HepG2 (cell line): ENCODE measurements around the gene NME4. TPM values are rescaled to one million over a fixed set of nuclear protein-coding genes. Genes with fewer than 3 reads are reported as not detected.

Experiments
- ARID2 ChIP-seq: sonication (generic); formaldehyde crosslinking; IDR thresholded peaks from 2 replicates; pipeline ENCODE4 v1.8.1; 2022; ENCODE audit warnings: mild to moderate bottlenecking, missing genetic modification reagents, borderline replicate concordance
- HNRNPK ChIP-seq: fragments of 200-400 bp; formaldehyde crosslinking; IDR thresholded peaks from 2 replicates; pipeline ENCODE4 v1.6.1; 2018; ENCODE audit warnings: low read length, low read depth, moderate library complexity, mild to moderate bottlenecking; ENCODE audit not compliant: poor library complexity, severe bottlenecking
- KLF16 ChIP-seq, 2 experiments: sonication (generic) in 1 of 2; formaldehyde crosslinking in 1 of 2; IDR thresholded peaks; 2 replicates each; pipeline versions ENCODE4 v1.6.1 to v1.8.0; 2016 to 2023; ENCODE audit warnings: missing genetic modification reagents in 2 of 2, missing compliant biosample characterization in 1 of 2
- RFX5 ChIP-seq: IDR thresholded peaks from 2 replicates; pipeline ENCODE4 v1.6.1; 2011; ENCODE audit warnings: low read depth, low read length, improper control_type of control experiment
- ZBED4 ChIP-seq: sonication (generic); formaldehyde crosslinking; IDR thresholded peaks from 2 replicates; pipeline ENCODE4 v1.4.0; 2020; ENCODE audit warnings: missing genetic modification reagents, borderline replicate concordance
- ZNF230 ChIP-seq: sonication (generic); formaldehyde crosslinking; IDR thresholded peaks from 2 replicates; pipeline ENCODE4 v1.4.0; 2020; ENCODE audit warnings: mild to moderate bottlenecking, missing genetic modification reagents
- ZNF619 ChIP-seq: sonication (generic); formaldehyde crosslinking; IDR thresholded peaks from 2 replicates; pipeline ENCODE4 v1.4.0; 2020; ENCODE audit warnings: mild to moderate bottlenecking, missing genetic modification reagents
- ZNF646 ChIP-seq: sonication (generic); formaldehyde crosslinking; IDR thresholded peaks from 2 replicates; pipeline ENCODE4 v1.9.0; 2021; ENCODE audit warnings: mild to moderate bottlenecking, missing genetic modification reagents
- ZNF687 ChIP-seq: sonication (generic); formaldehyde crosslinking; IDR thresholded peaks from 2 replicates; pipeline ENCODE4 v1.5.1; 2020; ENCODE audit warnings: mild to moderate bottlenecking, missing genetic modification reagents, moderate library complexity
- ZNF746 ChIP-seq: sonication (generic); formaldehyde crosslinking; IDR thresholded peaks from 2 replicates; pipeline ENCODE4 v1.8.0; 2022; ENCODE audit warnings: mild to moderate bottlenecking, missing genetic modification reagents
- polyA plus RNA-seq, 8 experiments: library from polyadenylated mRNA; depleted of rRNA in 3 of 8; stranded (reverse) in 7 of 8; unstranded in 1 of 8; fragments of >200 nt; fragmentation: Illumina TruSeq in 4 of 8; extraction: Trizol in 4 of 8; gene quantifications; 2 replicates each; pipeline versions ENCODE4 v1.2.1 to v1.2.3, GENCODE V29; 2011 to 2016; ENCODE audit warnings: low read depth in 4 of 8, missing spikeins in 1 of 8, mixed read lengths in 1 of 8; ENCODE audit not compliant: insufficient read depth in 1 of 8
- total RNA-seq, 5 experiments: library from RNA; depleted of rRNA; stranded (reverse); fragments of >200 nt; fragmentation: Illumina TruSeq; extraction: Trizol; gene quantifications; 2 replicates each; pipeline ENCODE4 v1.2.3, GENCODE V29; 2016; ENCODE audit warnings: low read depth in 1 of 5

NME4 gene
- total and polyA plus RNA-seq, 2 of the 13 experiments (the other 11 are each of a cell fraction or from before 2014, with no cell fraction given) = 121 to 263 TPM

- TF ChIP-seq ZBED4 (CRISPR knock-in tag) = no peak
- no peak for TF ChIP-seq ZNF746 (CRISPR knock-in tag)
- TF ChIP-seq ZNF646 (CRISPR knock-in tag) = no peak
- no peak for TF ChIP-seq ZNF230 (CRISPR knock-in tag)
- peak; percentile 60 for TF ChIP-seq ZNF687 (CRISPR knock-in tag)
- no peak for TF ChIP-seq RFX5
- no peak for TF ChIP-seq ZNF619
- TF ChIP-seq ARID2 (CRISPR knock-in tag) = no peak
- no peak for TF ChIP-seq KLF16 (CRISPR knock-in tag; IDR thresholded peaks at IDR 0.05)
- TF ChIP-seq HNRNPK = no peak
Measured at GRCh38 chr16:396605-397004, 394 bp upstream of the NME4 start (continued).
